ENCODE measurements around the gene GAS7.
A peak's percentile ranks its signal among the peaks of the same experiment; 100 is the strongest.

The GAS7 gene

GRCh38 chr17:10064536-10064935 is 133.9 kb downstream of the GAS7 start:
- no peak overlapping the region for H3K4me3 ChIP-seq (ENCODE audit: low read depth, low read length)
- no peak for DNase-seq (ENCODE audit: low read depth)
- TF ChIP-seq CTCF (conservative IDR thresholded peaks at IDR 0.05; ENCODE audit: low read depth, low read length), result no peak

GRCh38 chr17:10063730-10064241 is 134.6 kb downstream of the GAS7 start:
- no peak for TF ChIP-seq CTCF (conservative IDR thresholded peaks at IDR 0.05; ENCODE audit: low read depth, low read length)
- H3K4me3 ChIP-seq (ENCODE audit: low read depth, low read length), result no peak overlapping the region
- DNase-seq (ENCODE audit: low read depth), result peak; percentile 56

- TF ChIP-seq CTCF (conservative IDR thresholded peaks at IDR 0.05; ENCODE audit: low read depth, low read length), result no peak
- H3K4me3 ChIP-seq (ENCODE audit: low read depth, low read length), result no peak overlapping the region
- no peak for DNase-seq (ENCODE audit: low read depth)
These were observed 135.6 kb downstream of the GAS7 start for GRCh38 chr17:10062691-10063385.

GRCh38 chr17:10061111-10061845 is 137.1 kb downstream of the GAS7 start:
- TF ChIP-seq CTCF (conservative IDR thresholded peaks at IDR 0.05; ENCODE audit: low read depth, low read length), result no peak
- no peak for DNase-seq (ENCODE audit: low read depth)

GRCh38 chr17:10060526-10060925 is 137.9 kb downstream of the GAS7 start:
- no peak for TF ChIP-seq CTCF (conservative IDR thresholded peaks at IDR 0.05; ENCODE audit: low read depth, low read length)
- no peak for DNase-seq (ENCODE audit: low read depth)
- no peak overlapping the region for H3K4me3 ChIP-seq (ENCODE audit: low read depth, low read length)

More at GRCh38 chr17:10061111-10061845, 137.1 kb downstream of the GAS7 start:
- no peak overlapping the region for H3K4me3 ChIP-seq (ENCODE audit: low read depth, low read length)

- DNase-seq (ENCODE audit: low read depth), result peak; percentile 10
These were observed 138.7 kb downstream of the GAS7 start for GRCh38 chr17:10059684-10060211.

More at GRCh38 chr17:10059684-10060211, 138.7 kb downstream of the GAS7 start:
- H3K4me3 ChIP-seq (ENCODE audit: low read depth, low read length), result no peak overlapping the region
- TF ChIP-seq CTCF (conservative IDR thresholded peaks at IDR 0.05; ENCODE audit: low read depth, low read length), result no peak

All from choroid plexus epithelial cell (primary cell).